Spleen (tissue), 11 donors: ENCODE measurements around the gene AZU1. TPM values are rescaled to one million over a fixed set of nuclear protein-coding genes. Genes with fewer than 3 reads are reported as not detected.
A peak's percentile ranks its signal among the peaks of the same experiment; 100 is the strongest.

Experiments used
- DNase-seq: peaks from one replicate; pipeline ENCODE4 v3.0.0-alpha.2; 2020
- H3K27ac ChIP-seq, 8 donors: fragments of 200-600 bp; sonication (generic) in 7 of 8; 1 replicate in 4 of 8; 2 replicates in 4 of 8; pipeline versions ENCODE4 v1.5.0 to v1.8.0; 2016 to 2021; ENCODE audit warnings: inconsistent platforms in 4 of 8, mild to moderate bottlenecking in 4 of 8, moderate library complexity in 1 of 8
- H3K27me3 ChIP-seq, 7 donors: fragments of 200-600 bp; sonication (generic) in 6 of 7; replicated peaks in 1 of 7; 1 replicate in 4 of 7; 2 replicates in 3 of 7; pipeline versions ENCODE4 v1.5.0 to v1.8.0; 2016 to 2021; ENCODE audit warnings: inconsistent platforms in 3 of 7, mild to moderate bottlenecking in 1 of 7
- H3K36me3 ChIP-seq, 6 donors: fragments of 200-600 bp; sonication (generic) in 5 of 6; 1 replicate in 4 of 6; 2 replicates in 2 of 6; pipeline versions ENCODE4 v1.5.0 to v1.8.0; 2016 to 2021; ENCODE audit warnings: inconsistent platforms in 2 of 6
- H3K4me1 ChIP-seq, 6 donors: fragments of 200-600 bp; sonication (generic) in 5 of 6; 1 replicate in 3 of 6; 2 replicates in 3 of 6; pipeline versions ENCODE4 v1.5.0 to v1.8.0; 2016 to 2021; ENCODE audit warnings: inconsistent platforms in 3 of 6
- H3K4me3 ChIP-seq, 8 donors: fragments of 200-600 bp; sonication (generic) in 7 of 8; 1 replicate in 4 of 8; 2 replicates in 4 of 8; pipeline versions ENCODE4 v1.5.0 to v1.8.0; 2016 to 2021; ENCODE audit warnings: inconsistent platforms in 4 of 8, mild to moderate bottlenecking in 4 of 8, moderate library complexity in 2 of 8
- H3K9me3 ChIP-seq, 8 donors: fragments of 200-600 bp; sonication (generic) in 7 of 8; 1 replicate in 4 of 8; 2 replicates in 4 of 8; pipeline versions ENCODE4 v1.5.0 to v1.8.0; 2016 to 2021; ENCODE audit warnings: inconsistent platforms in 4 of 8
- POLR2A ChIP-seq, 3 donors: fragments of 450-650 bp; IDR thresholded peaks; one replicate each; pipeline ENCODE4 v1.5.1; 2017; ENCODE audit warnings: antibody characterized with exemption in 3 of 3, mild to moderate bottlenecking in 1 of 3
- POLR2AphosphoS5 ChIP-seq, 3 donors: sonication (generic); formaldehyde crosslinking; IDR thresholded peaks; one replicate each; pipeline ENCODE4 v1.5.1; 2017; ENCODE audit warnings: antibody characterized with exemption in 3 of 3
- WGBS, 5 donors: extraction: QIAGEN DNeasy Blood & Tissue Kit in 3 of 5; methylation state at CpG; one replicate each; pipeline versions ENCODE4 v1.1.5 to v1.1.7; 2013 to 2018; 5-methylcytosine and 5-hydroxymethylcytosine counted together
- intact Hi-C: fragments of 100-400 bp; cut with DNase I; formaldehyde crosslinking; loops from one replicate; pipeline ENCODE4 v1.15.0; 2023; ENCODE audit warnings: low total_unique reads
- polyA plus RNA-seq, 3 donors: library from polyadenylated mRNA; stranded (reverse); fragments of 200-250 nt; gene quantifications; one replicate each; pipeline ENCODE4 v1.2.1, GENCODE V29; 2013
- total RNA-seq, 7 donors: library from RNA; depleted of rRNA in 3 of 7; stranded (reverse); fragments of >200 nt in 3 of 7; fragmentation: NEBNext Ultra II Directional in 4 of 7; extraction: Animal tissue kit (Norgen Biotek cat#: 25700) in 4 of 7; gene quantifications; one replicate each; pipeline versions ENCODE4 v1.1.0 to v1.2.1, GENCODE V29; 2016 to 2021
- TF ChIP-seq, protein P1 (sequence below), 11 experiments: fragments of 200-600 bp in 7 of 11; fragments of 450-650 bp in 4 of 11; sonication (generic) in 4 of 11; IDR thresholded peaks in 8 of 11; conservative IDR thresholded peaks in 3 of 11; 1 replicate in 7 of 11; 2 replicates in 4 of 11; pipeline versions ENCODE4 v1.4.0 to v1.8.0; 2016 to 2021; ENCODE audit warnings: antibody characterized with exemption in 11 of 11, inconsistent platforms in 4 of 11, mild to moderate bottlenecking in 1 of 11
- donor health status: healthy with polysubstance abuse.
- donor health status: DM: no; HTN: no; CAD: no; lungs with moderate emphysema.
- donor health status: DM: no; HTN: no; CAD: no.
- donor health status: Bipolar disorder and iron deficiency.
- donor health status: healthy.
- donor health status: DM: no; HTN: no; CAD: no.
- donor health status: DM: yes; HTN: yes; CAD: no.

AZU1 gene
- total and polyA plus RNA-seq, 10 donors: 1.7 to 69.7 (median 7.2) TPM

DNA sequence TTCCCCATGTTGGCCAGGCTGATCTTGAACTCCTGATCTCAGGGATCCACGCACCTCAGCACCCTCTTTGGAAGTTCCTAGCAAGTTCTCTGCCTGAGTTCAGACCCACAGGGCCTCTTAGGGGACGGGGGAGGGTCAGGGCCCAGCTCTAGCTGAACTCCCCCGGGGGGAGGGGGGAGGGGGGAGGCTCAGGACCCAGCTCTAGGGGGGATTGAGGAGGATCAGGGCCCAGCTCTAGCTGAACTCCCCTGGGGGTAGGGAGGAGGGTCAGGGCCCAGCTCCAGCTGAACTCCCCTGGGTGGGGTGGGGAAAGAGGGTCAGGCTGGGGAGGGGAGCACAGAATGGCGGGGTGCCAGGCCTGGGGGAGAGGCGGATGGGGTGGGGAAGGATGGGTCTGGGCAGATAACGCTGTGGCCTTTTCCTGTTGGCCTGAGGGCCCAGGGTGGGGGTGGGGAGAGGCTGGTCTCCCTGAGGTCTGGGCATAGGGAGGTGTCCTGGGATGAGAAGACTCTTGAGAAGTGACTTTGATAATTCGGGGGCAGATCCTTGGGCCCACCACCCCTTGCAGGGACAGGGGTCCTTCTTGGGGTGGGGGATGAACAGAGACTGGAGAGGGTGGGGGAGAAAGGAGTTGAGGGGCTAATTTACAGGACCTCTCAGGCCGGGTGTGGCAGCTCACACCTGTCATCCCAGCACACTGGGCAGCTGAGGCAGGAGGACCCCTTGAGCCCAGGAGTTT lies 35.9 kb upstream of the AZU1 start:
- no peak overlapping the region for H3K4me3 ChIP-seq
- peaks cover 15 to 73% (median 43%) of the 10 kb centered on the region in 6 donors for H3K4me1 ChIP-seq
- intact Hi-C loops: no loop called here
- DNase-seq: peak; percentile 69
- WGBS, 5 donors: 35 to 64% (median 51%) methylated on average over 7 to 8 of the region's 8 CpGs
- no peaks in the 10 kb centered on the region for H3K9me3 ChIP-seq
- H3K36me3 ChIP-seq: no peaks in the 10 kb centered on the region
- TF ChIP-seq POLR2A (IDR thresholded peaks at IDR 0.05) (no peak), POLR2AphosphoS5 (IDR thresholded peaks at IDR 0.05) (no peak)
- TF ChIP-seq, protein P1, sequence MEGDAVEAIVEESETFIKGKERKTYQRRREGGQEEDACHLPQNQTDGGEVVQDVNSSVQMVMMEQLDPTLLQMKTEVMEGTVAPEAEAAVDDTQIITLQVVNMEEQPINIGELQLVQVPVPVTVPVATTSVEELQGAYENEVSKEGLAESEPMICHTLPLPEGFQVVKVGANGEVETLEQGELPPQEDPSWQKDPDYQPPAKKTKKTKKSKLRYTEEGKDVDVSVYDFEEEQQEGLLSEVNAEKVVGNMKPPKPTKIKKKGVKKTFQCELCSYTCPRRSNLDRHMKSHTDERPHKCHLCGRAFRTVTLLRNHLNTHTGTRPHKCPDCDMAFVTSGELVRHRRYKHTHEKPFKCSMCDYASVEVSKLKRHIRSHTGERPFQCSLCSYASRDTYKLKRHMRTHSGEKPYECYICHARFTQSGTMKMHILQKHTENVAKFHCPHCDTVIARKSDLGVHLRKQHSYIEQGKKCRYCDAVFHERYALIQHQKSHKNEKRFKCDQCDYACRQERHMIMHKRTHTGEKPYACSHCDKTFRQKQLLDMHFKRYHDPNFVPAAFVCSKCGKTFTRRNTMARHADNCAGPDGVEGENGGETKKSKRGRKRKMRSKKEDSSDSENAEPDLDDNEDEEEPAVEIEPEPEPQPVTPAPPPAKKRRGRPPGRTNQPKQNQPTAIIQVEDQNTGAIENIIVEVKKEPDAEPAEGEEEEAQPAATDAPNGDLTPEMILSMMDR (IDR thresholded peaks at IDR 0.05 in 8 of 11, conservative IDR thresholded peaks at IDR 0.05 in 3 of 11): no peak
- peak overlapping the region in 7 of 8 donors; percentile 29 to 84 (median 73) for H3K27ac ChIP-seq
- no peaks in the 10 kb centered on the region for H3K27me3 ChIP-seq

DNA sequence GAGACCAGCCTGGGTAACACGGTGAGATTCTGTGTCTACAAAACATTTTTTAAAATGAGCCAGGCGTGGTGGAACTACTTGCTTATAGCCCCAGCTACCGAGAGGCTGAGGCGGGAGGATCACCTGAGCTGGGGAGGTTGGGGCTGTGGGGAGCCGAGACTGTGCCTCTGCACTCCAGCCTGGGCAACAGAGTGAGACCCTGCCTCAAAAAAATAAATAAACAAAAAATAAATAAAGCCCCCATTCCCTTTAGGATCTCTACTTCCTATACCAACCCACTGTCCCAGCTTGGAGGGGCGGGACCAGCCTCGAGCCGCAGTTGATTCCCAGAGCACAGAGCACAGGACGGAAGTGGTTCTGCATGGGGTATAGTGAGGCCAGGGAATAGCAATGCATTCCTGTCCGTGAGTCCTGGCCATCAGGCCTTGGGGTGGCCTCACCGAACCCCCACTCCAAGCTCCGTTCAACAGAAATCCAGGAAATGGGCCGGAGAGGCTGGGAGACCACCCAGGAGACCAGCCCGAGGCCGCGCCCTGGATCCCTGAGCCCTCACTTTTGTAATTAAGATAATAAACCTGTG lies 35.2 kb upstream of the AZU1 start:
- intact Hi-C loops: no loop called here
- no peaks in the 10 kb centered on the region for H3K27me3 ChIP-seq
- no peak for DNase-seq
- H3K27ac ChIP-seq: peak overlapping the region in 7 of 8 donors; percentile 32 to 84 (median 73)
- TF ChIP-seq POLR2AphosphoS5 (IDR thresholded peaks at IDR 0.05) (no peak), POLR2A (IDR thresholded peaks at IDR 0.05) (no peak)
- TF ChIP-seq, protein P1 (IDR thresholded peaks at IDR 0.05 in 8 of 11, conservative IDR thresholded peaks at IDR 0.05 in 3 of 11): no peak
- H3K36me3 ChIP-seq: no peaks in the 10 kb centered on the region
- WGBS, 5 donors: 76 to 88% (median 79%) methylated on average over 16 of the region's 16 CpGs
- peaks cover 15 to 72% (median 43%) of the 10 kb centered on the region in 6 donors for H3K4me1 ChIP-seq
- no peaks in the 10 kb centered on the region for H3K9me3 ChIP-seq
- no peak overlapping the region for H3K4me3 ChIP-seq

DNA sequence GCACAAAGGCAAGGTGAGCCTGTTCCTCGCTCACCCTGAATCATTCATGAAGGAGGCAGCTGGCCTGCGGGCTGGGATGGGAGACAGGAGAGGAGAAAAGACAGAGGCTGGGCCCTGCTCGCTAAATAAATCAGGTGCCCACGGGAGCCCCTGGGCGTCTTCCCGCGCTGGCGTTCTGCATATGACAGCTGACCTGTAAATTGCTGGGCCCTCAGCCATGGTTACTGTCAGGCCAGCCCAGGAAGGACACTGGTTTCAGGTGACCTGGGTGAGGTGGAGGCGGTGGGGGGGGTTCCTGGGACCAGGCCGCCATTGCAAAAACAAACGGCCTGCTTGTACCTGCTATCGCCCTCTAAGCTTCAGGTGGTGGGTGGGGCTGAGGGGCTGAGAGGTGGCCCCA lies 33.8 kb upstream of the AZU1 start:
- 93 to 98% (median 94%) methylated on average over 12 of the region's 12 CpGs for WGBS, 5 donors
- intact Hi-C loops: no loop called here
- H3K27ac ChIP-seq: no peak overlapping the region

More for the DNA sequence above, 33.8 kb upstream of the AZU1 start:
- Histone ChIP-seq H3K9me3 (no peaks in the 10 kb centered on the region), H3K36me3 (no peaks in the 10 kb centered on the region), H3K4me1 (peaks cover 16 to 67% (median 41%) of the 10 kb centered on the region in 6 donors), H3K27me3 (no peaks in the 10 kb centered on the region), H3K4me3 (no peak overlapping the region)
- DNase-seq: no peak
- TF ChIP-seq POLR2A (IDR thresholded peaks at IDR 0.05) (no peak), POLR2AphosphoS5 (IDR thresholded peaks at IDR 0.05) (no peak)
- TF ChIP-seq, protein P1 (IDR thresholded peaks at IDR 0.05 in 8 of 11, conservative IDR thresholded peaks at IDR 0.05 in 3 of 11): no peak
